OCI-LY3 (cell line): ENCODE data around the gene FCMR.

Experiments
- CTCF ChIP-seq: fragments of 200-600, 300-600 bp; sonication (generic); IDR thresholded peaks from 2 replicates; pipeline ENCODE4 v1.5.1; 2014; ENCODE audit warnings: antibody characterized with exemption, low read length, low read depth
- EZH2phosphoT487 ChIP-seq: fragments of 200-600 bp; shearing (Covaris generic); IDR thresholded peaks from 2 replicates; pipeline ENCODE4 v1.6.1; 2018; ENCODE audit warnings: antibody characterized with exemption, mixed run types, low read depth

- TF ChIP-seq CTCF (no peak), EZH2phosphoT487 (no peak)
Measured at GRCh38 chr1:206969090-206969489, 47.3 kb upstream of the FCMR start.
